ENCODE results near the gene CA5A.

GRCh38 chr16:87854053-87854906 lies 82.0 kb downstream of the CA5A start:
- TF ChIP-seq CTCF (IDR thresholded peaks at IDR 0.05; ENCODE audit: insufficient read depth, low read depth, low read length), result no peak
- no peak for TF ChIP-seq EZH2 (IDR thresholded peaks at IDR 0.05; ENCODE audit: insufficient read depth, low read length)
